DMS114 treated with DMSO at 0.1 percent for 48 hours (cell line): Measurements from ENCODE around the gene RNF217.
"Not testable (repeated sequence)": the region's sequence is repeated elsewhere in the genome, so short reads cannot be mapped to it uniquely, and the experiment has no call there.

Experiments used
- DNase-seq: peaks from one replicate; lab custom pipeline; 2025; ENCODE audit not compliant: unreplicated experiment; lab: John Stamatoyannopoulos, UW

Gene RNF217

DNA sequence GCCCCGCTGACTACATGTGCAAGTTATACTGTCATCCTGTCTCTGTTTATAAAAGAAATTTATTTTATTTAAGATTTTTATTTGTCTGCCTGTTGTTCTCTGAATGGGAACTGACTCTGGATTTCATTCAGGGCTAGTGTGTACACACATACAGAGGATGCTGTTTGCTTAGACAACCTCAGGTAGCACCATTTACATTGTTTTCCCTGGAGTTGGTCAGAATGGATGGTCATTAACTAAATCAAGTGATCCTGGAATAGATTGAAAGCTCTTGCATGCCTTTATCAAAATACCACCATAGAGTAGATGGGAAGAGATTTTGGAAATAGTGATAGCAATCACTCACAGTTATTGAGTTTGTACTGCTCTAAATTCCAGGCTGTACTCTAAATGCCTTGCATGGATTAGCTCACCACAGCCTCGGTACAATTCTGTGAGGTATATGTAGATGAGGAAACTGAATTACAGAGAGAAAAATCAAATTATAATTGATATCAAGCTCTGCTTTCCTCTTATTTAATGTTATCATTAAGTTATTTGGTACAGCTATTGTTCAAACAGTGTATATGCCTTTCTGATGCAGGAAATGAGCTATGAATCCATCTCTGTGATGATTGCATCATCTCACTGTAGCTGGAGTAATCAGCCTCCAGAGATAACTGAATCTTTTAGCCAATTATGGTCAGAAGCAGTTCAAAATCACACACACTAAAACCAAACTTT lies 51.9 kb downstream of the RNF217 start:
- no peak for DNase-seq

DNA sequence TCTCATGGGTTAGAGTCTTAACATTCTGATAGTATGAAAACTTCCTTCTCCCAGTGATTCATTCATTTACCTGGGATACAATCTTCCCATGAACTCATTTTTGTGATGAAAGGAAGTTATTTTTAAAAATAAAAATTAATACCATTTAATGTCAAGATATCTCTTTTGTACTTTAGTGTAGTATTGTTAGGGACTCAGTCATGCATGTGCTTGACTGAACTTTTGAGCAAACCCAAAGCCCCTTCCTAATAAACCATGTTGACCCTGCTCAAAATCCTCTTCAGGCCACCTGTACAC lies 52.4 kb downstream of the RNF217 start:
- DNase-seq = no peak

DNA sequence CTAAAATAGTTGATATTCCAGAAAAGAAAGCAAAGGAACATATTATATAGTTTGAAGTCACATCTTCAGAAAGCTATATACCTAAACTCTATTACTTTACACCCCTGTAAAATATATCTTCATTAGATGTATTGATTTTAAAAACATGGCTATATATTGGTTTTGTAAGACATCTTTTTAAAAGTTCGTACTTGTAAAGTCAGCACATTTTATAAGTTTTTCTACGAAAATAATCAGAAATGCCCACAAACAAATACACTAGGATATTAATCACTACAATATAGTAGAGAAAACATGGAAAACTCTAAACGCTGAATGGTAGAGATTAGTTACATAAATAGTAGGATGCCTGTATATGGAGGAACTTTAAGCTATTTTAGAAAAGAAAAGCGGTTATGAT lies 52.9 kb downstream of the RNF217 start:
- DNase-seq = no peak

DNA sequence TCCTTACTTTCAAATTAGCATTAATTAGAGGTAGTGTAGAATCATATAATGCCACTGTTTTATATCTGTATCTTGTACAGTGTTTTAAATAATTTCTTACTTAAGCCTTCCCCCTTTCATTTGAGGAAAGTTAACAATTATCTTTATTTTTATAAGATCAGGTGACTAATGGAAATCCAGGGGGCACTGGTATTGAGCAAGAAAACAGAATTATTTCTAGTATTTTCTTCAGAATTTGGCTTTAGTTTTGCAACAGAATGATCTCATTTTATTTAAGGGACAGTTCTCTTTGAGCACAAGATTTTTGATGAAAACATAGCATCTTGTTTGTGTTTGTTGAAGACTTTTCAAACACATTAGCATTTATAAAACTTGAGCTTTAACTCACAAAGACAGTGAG lies 55.9 kb downstream of the RNF217 start:
- no peak for DNase-seq

DNA sequence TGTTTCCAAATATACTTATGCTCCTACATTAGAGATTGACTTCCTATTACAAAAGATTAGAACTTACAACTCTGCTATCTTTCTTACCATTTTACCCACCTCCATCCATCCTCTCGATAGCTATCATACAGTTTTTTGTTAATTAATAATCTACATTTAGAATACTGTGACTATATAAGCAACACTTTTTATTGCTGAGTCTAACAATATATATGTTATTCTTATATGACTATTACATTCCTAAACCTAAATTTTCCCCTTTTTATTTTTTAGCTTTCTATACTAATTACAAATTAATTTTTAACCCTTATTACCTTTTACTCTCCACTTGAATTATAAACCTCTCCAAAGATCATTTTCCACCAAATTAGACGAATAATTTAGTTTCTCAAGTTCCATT lies 57.0 kb downstream of the RNF217 start:
- no peak for DNase-seq

DNA sequence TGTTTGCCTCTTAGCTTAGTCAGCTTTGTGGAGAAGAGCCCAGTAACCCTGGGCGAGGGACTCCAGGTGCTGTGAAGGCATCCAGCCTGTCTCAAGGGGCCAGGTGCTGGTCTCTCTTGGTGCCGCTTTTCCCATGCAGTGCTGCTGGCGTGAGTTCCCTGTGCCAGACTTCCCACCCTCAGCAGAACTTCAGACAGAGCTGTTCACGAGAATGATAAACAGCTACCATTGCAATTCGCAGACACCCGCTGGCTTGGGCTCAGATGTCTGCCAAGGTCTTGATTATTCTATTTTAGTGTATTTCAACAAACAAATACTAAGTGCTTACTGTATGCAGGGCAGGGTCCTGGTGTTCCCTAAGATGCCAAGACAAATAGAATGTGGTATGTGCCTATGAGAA lies 57.7 kb downstream of the RNF217 start:
- no peak for DNase-seq

DNA sequence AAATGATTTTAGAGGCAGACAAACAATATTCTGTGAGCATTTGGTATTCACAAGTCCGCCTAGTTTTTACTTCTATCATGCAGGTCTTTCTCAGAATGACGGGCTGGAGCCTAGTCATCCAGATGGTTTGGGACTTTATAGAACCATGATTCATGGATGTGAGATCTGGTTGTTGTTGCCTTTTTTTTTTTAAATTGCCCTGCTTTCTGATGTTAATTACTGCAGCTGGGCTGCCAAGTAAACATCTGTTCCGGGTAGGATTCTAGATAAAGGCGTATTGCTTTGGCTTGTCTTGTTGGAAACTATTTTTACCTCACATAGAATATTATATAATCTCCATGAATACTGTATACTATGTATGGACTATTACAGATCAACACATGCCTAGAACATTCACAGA lies 58.1 kb downstream of the RNF217 start:
- no peak for DNase-seq

DNA sequence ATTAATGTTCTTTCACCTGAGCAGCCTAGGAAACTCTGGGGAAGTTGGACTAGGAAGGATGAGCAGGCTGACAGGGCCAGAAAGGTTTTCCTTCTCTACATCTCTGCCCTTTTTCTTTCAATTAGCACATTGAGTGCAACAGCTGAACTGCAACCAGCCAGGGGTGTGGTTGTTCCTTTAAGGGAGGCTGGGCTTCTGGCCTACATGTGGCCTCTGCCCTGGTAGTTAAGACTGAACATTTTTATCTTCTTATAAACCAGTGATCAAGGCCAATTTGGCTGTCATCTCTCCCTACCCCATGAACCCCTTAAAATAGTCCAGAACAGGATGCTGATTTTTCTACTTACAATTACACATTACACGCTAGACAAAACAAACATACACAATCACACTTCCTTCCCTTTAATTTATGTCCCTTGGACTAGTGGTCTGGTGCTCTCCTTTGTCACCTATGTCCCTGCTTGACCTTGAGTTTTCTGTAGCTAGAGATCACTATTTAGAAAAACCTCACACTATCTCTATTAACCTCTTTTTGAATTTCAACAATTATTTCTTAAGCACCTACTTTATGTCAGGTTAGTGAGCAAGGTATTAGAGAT lies 60.3 kb downstream of the RNF217 start:
- no peak for DNase-seq

DNA sequence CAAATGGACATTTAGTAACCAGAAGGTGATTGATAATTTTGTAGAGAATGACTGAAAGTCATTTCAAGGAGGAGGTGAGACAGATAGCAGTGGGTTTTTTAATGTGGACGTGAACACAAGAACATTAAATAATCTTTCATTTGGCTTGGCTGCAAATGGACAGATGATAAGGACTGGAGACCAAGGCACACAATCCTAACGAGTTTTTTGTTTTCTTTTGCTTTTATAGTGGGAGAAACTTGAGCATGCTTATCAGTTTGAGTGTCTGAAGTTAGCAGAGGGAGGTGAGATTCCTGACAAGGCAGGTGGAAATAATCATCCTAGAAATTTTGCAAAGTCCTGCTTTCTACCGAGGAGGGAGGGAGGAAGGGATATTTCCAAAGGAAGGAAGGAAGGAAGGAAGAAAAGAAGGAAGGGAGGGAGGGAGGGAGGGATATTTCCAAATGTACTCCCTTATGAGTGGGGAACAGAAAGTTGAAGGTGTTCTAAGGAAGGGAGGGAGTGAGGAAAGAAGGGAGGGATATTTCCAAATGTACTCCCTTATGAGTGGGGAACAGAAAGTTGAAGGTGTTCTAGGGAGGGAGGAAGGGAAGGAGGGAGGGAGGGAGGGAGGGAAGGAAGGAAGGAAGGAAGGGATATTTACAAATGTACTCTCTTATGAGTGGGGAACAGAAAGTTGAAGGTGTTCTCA lies 63.1 kb downstream of the RNF217 start:
- no peak for DNase-seq

DNA sequence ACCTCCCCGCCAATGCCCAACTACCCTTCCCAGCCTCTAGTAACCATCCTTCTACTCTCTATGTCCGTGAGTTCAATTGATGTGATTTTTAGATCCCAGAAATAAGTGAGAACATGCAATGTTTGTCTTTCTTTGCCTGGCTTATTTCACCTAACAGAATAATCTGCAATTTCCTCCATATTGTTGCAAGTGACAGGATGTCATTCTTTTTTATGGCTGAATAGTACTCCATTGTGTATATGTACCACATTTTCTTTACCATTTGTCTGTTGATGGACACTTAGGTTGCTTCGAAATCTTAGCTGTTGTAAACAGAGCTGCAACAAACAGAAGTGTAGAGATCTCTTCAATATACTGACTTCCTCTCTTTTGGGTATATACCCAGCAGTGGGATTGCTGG lies 65.0 kb downstream of the RNF217 start:
- no peak for DNase-seq

DNA sequence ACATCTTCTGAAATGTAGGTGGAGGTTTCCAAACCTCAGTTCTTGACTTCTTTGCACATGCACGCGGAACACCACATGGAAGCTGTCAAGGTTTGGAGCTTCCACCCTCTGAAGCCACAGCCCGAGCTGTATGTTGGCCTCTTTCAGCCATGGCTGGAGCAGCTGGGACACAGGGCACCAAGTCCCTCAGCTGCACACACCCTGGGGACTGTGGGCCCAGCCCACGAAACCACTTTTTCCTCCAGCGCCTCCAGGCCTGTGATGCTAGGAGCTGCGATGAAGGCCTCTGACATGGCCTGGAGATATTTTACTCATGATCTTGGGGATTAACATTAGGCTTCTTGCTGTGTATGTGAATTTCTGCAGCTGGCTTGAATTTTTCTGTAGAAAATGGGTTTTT lies 68.7 kb downstream of the RNF217 start:
- no peak for DNase-seq

DNA sequence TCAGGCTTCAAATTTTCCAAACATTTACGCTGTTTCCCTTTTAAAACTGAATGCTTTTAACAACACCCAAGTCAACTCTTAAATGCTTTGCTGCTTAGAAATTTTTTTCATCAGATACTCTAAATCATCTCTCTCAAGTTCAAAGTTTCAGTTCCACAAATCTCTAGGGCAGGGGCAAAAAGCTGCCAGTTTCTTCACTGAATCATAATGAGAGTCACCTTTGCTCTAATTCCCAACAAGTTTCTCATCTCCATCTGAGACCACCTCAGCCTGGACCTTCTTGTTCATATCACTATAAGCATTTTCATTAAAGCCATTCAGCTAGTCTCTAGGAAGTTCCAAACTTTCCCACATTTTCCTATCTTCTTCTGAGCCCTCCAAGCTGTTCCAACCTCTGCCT lies 69.1 kb downstream of the RNF217 start:
- DNase-seq = no peak

DNA sequence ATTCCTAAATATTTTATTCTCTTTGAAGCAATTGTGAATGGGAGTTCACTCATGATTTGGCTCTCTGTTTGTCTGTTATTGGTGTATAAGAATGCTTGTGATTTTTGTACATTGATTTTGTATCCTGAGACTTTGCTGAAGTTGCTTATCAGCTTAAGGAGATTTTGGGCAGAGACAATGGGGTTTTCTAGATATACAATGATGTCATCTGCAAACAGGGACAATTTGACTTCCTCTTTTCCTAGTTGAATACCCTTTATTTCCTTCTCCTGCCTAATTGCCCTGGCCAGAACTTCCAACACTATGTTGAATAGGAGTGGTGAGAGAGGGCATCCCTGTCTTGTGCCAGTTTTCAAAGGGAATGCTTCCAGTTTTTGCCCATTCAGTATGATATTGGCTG lies 72.7 kb downstream of the RNF217 start:
- DNase-seq = not testable (repeated sequence)

DNA sequence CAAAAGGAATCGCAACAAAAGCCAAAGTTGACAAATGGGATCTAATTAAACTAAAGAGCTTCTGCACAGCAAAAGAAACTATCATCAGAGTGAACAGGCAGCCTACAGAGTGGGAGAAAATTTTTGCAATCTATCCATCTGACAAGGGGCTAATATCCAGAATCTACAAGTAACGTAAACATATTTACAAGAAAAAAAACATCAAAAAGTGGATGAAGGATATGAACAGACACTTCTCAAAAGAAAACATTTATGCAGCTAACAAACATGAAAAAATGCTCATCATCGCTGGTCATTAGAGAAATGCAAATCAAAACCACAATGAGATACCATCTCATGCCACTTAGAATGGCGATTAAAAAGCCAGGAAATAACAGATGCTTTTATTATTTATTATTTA lies 74.2 kb downstream of the RNF217 start:
- DNase-seq = not testable (repeated sequence)

DNA sequence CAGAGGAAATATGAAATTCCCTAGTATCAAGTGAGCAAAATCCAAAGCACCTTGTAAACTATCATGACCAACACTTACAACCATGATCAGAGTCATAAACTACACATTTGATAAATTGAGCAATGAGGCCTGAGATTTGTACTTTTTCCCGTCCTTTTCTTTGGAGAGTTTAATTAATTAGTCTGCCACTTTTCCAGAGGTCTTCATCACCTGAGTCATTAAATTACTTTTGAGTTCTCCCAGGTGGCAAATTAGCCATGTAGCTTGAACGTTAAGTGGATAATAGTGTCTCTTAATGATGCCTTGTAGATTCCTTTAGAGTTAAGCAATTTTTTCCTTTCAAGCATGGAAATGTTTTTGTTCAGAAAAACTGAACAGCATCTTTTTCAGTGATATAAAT lies 75.6 kb downstream of the RNF217 start:
- no peak for DNase-seq

DNA sequence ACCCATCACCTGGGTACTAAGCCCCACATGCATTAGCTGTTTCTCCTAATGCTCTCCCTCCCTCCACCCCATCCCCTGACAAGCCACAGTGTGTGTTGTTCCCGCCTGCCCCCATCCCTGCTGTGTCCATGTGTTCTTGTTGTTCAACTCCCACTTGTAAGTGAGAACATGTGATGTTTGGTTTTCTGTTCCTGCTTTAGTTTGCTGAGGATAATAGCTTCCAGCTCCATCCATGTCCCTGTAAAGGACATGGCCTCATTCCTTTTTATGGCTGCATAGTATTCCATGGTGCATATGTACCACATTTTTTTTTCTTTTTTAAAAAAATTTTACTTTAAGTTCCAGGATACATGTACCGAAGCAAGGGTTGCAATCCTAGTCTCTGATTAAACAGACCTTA lies 76.7 kb downstream of the RNF217 start:
- no peak for DNase-seq

DNA sequence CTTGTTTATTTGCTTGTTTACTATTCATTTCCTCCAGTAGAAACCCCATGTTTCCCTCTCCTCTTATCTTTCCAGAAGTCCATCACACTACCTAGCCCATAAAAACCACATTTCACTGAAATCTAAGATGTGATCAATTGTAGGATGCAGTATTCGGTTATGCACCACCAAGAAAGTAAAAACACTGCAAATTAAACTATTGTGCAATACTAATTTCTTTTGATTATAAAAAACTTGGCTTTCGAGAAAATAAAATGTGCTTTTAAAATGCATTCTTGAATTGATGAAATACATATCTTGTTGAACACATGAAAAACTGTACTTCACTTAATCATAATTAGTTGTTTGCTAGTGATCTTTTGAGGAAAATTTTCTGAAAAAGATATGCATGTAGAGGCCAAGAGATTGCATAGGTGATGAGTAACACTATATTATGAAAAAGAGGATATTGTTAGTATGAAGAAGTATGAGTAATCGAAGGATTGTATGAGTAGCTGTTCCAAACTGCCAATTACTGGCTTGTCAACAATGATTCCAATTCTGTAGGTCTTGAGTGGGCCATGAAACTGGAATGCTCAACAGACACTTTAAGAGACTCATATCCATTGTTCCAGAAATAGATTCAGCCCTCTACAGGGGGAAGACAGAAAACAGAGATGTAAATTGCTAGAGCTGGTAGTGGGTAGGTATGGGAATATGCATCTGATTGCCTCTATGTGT lies 79.7 kb downstream of the RNF217 start:
- no peak for DNase-seq

DNA sequence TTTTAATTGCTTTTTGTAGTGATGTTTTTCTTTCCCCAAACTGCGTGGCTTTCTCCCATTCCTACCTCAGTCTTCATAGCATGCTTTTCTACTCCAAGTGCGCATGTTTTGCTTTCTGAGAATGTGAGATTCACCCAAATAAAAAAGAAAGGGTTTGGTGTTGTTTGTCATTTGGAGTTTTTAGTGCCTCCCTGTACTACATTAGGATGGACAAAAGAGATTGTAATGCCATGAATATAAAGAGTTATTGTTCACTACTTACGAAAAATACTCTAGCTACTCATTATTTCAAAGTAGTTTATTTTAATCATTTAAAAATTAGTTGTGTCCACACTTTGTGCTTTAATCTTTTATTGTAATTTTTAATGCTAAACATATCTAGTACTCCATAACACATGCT lies 81.8 kb downstream of the RNF217 start:
- no peak for DNase-seq

DNA sequence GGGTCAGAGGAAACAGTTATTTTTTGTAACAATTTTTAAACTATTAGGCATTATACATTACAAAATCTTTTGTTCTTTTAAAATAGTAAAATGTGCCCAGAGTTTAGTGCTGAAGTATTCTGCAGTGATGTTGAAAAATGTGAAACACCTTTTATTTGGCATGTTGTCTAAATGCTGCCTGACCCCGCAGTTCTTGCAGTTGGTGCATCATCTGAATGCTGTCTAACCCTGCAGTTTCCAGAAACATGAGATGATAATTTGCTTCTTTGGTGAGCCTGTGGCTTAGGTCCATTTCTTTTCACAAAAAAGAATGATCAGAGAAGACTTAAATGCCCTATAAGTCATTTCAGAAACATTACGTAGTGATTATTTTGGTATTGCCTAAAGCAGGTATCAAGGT lies 82.4 kb downstream of the RNF217 start:
- DNase-seq = no peak

DNA sequence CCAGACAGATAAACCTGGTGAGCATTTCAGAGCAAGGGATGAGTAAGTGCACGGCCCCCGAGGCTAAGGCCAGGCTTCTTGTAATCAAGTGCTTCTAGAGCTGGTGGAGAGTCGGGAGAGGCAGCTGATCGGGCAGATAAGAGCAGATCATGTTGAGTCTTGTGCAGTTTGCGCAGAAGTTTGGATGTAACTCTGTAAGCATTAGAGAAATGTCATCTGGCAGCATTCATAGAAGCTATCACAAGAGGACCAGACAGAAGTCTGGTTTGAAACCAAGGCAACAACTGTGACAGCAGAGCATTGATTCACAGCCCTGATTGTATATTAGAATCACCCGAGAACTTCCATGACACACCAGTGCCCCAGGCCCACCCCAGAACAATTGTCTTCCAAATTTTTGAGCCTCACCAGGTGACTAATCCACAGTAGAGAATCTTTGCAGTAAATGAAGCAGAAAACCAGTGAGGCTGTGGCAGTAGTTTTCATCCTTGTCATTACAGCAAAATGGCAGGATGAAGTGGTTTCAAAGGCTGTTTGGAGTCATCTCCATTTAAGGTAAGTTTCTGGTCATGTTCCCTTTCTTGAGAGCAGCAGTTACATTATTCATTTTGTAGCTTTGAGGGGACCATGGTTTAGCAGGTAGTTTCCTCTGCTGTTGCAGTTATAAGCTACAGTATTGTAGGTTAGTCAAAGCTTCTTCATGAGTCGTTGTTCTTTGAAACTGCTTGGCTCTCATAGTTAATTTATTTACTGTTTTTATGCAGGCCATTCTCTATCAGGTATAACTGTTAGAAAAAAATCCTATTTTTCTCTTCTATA lies 84.1 kb downstream of the RNF217 start:
- DNase-seq = no peak

DNA sequence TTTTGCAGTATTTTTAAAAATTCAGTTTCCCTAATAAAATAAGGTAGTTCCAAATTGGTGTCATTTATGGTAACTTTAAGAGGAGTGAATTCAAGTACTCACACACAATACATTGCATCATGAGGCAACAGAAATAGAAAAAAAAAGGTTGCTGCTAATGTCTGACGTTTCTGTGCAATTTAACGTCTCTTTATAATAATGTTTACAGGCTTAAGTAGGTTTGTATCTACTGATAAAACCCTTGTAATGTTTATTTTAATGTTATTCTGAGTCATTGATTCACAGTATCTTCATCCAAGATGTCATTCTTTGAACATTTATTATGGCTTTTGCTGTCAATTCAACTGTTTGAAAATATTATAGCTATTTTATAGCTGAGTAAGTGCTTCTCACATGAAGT lies 86.0 kb downstream of the RNF217 start:
- no peak for DNase-seq
